SHP77 treated with DMSO at 0.1 percent for 48 hours (cell line): ENCODE data around the gene KCNH6.

ENCODE experiments used
- DNase-seq: peaks from one replicate; lab custom pipeline; 2025; lab: John Stamatoyannopoulos, UW

The KCNH6 gene, protein sequence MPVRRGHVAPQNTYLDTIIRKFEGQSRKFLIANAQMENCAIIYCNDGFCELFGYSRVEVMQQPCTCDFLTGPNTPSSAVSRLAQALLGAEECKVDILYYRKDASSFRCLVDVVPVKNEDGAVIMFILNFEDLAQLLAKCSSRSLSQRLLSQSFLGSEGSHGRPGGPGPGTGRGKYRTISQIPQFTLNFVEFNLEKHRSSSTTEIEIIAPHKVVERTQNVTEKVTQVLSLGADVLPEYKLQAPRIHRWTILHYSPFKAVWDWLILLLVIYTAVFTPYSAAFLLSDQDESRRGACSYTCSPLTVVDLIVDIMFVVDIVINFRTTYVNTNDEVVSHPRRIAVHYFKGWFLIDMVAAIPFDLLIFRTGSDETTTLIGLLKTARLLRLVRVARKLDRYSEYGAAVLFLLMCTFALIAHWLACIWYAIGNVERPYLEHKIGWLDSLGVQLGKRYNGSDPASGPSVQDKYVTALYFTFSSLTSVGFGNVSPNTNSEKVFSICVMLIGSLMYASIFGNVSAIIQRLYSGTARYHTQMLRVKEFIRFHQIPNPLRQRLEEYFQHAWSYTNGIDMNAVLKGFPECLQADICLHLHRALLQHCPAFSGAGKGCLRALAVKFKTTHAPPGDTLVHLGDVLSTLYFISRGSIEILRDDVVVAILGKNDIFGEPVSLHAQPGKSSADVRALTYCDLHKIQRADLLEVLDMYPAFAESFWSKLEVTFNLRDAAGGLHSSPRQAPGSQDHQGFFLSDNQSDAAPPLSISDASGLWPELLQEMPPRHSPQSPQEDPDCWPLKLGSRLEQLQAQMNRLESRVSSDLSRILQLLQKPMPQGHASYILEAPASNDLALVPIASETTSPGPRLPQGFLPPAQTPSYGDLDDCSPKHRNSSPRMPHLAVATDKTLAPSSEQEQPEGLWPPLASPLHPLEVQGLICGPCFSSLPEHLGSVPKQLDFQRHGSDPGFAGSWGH

DNA sequence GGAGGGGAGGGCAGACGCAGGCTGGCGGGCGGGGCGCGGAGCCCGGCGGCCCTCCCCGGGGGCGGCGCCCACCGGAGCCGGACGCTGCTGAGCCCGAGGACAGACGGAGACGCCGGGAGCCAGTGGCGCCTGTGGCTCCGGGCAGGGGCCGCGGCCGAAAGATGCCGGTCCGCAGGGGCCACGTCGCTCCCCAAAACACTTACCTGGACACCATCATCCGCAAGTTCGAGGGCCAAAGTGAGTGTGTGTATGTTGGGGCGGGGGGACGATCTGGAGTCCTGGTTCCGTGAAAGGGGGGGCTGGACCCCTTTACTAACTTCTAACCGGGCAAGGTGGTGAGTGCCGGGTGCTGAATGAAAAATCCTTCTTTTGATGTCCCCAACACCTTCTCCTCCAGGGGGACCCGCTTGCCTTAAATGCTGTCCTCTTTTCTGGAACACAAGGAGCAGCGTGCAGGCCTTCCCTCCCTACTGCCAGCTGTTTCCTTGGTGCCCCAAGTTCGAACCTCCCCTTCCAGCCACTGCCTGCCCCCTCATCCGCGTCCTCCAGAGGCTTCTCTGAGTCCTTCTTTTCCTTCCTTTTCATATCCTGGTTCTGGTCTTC is at the start of gene KCNH6:
Gene KCNH6 (plus strand): TSS at position 106 of the 603 bp plus-strand sequence. CDS start 56 bp downstream, at position 162.
- no peak for DNase-seq

DNA sequence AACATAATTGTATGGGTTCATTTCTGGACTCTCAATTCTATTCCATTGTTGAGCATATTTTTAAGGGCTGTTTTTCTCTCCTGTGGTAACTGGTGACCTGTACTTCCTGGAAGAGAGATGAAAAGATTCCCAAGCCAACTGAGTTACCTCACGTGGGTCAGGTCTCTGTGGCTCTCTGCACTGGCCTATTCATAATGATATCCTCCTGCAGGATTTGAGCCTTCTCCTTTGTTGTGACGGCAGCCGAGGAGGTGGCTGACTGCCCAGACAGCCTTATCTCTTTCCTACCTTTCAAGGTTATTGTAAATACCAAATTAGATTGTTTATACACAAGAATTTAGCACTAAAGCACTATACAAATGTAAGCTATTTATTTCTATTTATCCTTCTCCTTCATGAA is 49.0 kb upstream of the KCNH6 start:
- no peak for DNase-seq

DNA sequence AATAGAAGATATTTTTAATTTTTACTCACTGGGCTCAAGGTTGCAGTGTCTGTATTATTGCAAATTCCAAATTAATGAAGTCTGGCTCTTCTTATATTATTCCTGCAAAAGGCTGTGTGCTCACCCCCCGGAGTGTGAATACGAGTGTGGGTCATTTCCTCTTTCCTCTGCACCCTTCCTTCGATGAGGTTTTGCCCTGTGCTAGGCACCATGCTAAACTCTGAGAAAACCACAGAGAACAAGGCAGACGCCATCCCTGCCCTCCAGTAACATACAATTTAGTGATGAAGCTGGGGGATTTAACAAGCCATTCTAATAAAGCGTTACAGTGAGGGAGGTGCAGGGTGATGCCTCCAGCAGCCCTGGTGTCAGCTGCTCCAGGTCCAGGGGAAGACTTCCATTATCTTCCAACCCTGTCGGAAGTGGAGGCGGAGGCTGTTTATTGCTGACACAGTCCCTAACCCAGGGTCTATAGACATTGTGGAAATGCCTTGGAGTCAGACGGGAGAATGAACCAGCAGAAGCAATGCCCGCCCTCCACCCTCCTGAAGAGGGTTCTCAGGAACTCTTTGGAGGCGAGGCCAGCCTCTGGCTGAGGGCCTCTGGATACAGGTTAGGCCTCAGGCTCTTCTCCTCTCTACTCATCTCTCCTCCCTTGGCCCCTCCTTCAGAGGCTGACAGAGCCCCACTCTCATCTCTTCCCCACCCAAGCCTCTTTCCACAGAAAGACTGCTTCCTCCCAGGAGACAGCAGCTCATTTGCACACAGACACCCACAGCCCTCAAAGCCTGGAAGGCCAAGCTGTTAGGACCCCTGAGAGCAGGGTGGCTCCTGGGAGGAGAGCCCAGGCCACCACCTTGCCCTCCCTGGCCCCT is 48.3 kb upstream of the KCNH6 start:
- no peak for DNase-seq

DNA sequence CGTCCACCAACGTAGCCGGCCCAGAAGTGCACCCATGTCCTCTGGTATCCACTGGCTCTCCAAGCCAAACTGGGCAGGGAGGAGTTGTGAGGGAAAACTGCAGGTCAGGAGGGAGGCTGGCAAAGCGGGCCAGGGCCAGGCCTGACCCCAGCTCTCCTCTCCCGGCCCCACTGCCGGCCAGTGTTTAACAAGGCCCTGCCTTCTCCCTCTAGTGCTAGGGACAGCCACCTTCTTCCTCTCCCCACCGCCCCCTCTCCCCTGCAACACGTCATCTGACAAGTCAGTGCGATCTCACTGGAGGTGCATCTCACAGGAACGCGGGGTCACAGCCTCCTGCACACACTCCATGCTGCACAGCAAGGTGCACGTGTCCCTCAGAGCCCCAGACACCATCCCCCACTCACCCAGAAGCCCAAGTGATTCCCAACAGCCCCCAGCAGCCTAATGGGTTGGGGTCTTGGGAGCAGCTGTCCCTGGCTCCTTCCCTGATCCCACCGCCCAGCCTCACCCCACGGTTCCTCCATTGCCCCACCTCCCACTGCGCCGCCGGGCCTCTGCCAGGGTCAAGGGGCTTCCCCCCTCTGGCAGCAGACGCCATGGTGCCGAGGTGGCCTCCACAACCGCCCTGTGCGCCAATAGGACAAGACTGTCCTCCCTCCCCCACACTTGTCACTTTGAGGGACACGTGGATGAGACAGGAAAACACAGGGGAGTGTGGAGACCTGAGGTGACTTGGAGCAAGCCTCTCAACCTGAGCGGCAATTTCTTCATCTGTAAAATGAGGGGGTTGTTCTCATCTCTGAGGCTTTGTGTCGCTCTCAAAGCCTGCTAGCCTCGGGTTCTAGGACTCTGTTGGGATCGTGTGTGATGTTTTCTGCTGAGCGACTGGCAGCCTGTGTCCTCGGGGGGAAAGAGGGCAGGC is 47.4 kb upstream of the KCNH6 start:
- no peak for DNase-seq

DNA sequence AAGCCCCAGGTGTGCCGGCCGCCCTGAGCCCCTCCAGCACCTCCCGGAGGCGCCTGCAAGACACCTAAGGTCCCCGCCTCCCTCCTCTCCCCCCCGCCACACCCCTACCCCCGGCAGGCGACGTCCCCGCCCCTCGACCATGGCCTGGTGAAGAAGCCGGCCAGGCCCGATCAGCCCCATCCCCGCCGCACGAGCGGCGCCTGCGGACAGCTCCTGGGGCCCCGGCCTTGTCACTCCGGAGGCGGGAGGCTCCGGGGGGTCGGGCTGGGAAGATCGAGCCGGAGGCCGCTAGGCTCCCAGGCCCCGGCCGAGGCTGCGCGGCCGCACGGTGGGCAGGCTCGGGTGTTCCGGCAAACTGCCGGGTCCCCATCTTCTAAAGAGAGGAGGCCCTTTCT is 46.7 kb upstream of the KCNH6 start:
- DNase-seq = no peak

DNA sequence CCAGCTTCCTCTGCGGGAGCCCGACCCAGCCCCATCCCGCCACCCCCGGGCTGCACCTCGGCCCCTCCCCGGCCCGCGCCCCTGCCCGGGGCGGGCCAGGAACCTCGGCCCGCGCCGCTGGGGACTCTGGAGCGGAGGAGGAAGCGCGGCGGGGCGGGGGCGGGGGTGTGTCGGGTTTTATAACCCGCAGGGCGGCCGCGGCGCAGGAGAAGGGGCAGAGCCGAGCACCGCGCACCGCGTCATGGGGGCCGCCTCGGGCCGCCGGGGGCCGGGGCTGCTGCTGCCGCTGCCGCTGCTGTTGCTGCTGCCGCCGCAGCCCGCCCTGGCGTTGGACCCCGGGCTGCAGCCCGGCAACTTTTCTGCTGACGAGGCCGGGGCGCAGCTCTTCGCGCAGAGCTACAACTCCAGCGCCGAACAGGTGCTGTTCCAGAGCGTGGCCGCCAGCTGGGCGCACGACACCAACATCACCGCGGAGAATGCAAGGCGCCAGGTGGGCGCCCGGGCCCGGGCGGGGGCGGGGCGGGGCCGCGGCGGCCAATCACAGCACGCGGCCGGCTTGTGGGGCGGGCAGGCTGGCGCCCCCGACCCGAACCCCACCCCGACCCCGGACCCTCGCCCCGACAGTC is 46.2 kb upstream of the KCNH6 start, which contains the start of gene ACE:
Gene ACE (plus strand): TSS at position 208 of the 626 bp plus-strand sequence. CDS start 34 bp downstream, at position 242.
- DNase-seq = peak; percentile 35

DNA sequence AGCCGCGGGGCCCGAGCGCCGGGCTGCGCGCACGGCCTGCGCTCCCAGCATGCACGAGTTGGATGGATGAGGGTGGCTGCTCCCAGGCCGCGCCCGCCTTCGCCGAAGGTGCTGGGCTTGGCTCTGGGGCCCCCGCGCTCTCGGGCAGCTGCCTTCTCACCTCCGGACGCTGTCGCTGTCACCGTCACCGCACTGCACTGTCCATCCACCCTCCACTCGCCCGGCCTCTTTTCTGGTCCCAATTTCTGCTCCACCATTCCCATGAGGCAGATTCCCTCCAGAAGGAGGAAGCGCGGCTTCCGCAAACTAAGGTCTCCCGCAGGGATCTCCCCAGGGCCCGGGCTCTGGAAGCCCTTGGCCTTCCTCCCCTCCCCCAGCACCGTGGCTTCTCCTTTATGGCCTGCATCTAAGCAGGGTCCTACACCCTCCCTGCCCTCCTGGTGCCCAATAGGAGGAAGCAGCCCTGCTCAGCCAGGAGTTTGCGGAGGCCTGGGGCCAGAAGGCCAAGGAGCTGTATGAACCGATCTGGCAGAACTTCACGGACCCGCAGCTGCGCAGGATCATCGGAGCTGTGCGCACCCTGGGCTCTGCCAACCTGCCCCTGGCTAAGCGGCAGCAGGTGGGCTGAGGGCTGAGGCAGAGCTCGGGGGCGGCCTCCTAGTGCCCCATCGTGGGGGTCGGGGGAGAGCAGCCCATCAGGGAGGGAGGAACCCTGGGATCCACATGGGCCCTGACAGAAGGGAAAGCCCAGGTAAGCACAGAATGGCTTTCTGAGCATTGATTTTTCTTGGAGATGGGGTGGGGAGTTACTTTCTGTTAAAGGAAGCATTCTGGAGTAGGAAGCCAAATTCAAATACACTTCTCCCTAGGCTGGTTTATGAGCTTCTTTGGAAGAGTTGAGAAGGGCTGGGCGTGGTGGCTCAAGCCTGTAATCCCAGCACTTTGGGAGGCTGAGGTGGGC is 45.4 kb upstream of the KCNH6 start:
- no peak for DNase-seq

DNA sequence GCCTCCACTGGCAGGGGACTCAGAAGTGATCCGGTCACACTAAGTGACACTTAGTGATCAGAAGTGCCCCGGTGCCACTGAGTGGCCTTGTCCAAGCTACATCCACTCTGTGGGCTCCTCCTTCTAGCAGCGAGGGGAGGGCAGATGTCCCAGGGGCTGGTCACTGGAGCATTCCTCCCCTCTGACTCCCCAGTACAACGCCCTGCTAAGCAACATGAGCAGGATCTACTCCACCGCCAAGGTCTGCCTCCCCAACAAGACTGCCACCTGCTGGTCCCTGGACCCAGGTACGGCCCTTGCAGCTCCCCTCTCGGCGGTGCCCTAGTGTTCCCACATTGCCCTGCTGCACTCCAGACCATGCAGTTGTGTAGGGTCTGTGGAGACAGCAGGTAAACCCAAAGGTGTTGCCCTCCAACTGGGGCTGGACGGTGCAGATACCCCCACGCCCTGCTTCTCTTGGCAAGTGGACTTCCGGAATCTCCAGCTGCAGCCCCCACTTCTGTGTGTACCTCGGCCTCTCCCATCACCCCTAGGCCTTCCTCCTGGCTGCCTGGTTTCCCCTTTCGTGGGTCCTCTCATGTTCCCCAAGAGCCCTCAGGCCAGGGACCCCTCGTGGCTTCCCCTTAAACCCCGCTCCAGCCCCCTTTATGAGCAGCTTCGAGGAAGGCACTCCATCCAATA is 44.2 kb upstream of the KCNH6 start:
- peak; percentile 58 for DNase-seq

DNA sequence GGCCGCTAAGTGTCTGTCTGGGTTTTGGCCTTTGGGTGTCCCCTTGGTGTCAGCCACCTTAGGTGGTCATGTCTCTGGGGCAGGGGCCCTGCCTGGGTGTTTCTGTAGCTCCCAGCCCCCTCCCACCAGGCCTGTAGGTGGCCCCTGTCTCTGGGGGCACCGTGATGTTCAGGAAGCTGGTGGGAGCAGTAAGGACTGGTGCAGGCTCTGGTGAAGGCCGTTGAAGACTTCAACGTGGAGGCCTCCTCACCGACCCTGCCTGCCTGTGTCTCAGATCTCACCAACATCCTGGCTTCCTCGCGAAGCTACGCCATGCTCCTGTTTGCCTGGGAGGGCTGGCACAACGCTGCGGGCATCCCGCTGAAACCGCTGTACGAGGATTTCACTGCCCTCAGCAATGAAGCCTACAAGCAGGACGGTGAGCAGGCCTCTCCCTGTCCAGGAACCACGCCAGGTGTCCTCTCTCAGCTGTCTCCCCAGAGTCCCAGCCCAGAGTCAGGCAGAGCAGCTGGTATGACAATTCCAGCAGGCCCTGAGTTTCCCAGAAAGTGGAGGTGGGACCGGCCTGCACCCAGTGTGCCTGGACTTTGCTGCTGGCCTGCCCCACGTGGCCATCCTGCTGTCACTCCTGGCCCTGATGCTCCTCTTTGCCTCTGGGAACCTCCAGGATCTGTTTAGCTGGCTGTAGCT is 43.5 kb upstream of the KCNH6 start:
- peak; percentile 8 for DNase-seq

DNA sequence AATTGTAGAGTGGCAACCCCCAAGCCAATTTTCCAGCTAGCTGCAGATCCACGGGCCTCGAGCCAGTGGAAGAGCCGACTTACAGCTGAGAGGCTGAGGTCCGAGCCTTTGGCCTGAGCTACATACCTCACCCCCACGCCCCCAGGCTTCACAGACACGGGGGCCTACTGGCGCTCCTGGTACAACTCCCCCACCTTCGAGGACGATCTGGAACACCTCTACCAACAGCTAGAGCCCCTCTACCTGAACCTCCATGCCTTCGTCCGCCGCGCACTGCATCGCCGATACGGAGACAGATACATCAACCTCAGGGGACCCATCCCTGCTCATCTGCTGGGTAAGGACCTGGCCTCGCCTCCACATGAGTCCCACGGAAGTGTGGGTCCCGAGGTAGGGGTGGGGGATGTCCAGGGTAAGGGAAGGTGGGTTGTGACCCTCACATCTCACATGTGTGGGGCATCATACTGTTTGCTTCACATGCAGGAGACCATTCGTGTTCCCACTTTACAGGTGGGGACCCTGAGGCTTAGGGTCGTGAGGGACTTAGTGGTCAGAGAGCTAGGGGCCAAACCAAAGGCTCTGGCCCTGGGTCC is 42.9 kb upstream of the KCNH6 start:
- DNase-seq = no peak

DNA sequence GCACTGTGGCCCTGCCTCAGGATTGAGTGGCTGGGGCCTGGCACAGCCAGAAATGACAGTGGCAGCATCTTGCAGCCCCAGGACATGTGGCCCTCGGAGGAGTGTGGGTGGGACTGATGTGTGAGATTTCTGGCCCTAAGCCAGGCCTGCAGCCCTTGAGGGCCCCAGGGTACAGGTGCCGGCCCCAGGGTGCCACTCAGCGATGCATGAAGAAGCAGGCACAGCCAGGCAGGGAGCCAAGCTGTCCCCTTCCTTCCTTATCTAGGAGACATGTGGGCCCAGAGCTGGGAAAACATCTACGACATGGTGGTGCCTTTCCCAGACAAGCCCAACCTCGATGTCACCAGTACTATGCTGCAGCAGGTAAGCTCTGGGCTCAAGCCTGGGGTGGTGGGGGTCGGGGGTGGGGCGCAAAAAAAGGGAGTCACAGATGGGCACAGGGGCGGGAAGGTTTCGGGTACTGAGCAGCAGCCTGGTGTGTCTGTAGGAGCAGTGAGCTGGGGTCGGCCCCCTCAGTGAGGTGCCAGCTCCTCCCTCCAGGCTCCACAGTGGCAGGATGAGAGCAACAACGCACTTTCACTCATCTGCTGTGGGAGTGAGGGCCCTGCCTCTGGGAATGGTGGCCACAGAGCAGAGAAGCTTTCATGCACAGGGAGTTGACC is 42.2 kb upstream of the KCNH6 start:
- DNase-seq = no peak

DNA sequence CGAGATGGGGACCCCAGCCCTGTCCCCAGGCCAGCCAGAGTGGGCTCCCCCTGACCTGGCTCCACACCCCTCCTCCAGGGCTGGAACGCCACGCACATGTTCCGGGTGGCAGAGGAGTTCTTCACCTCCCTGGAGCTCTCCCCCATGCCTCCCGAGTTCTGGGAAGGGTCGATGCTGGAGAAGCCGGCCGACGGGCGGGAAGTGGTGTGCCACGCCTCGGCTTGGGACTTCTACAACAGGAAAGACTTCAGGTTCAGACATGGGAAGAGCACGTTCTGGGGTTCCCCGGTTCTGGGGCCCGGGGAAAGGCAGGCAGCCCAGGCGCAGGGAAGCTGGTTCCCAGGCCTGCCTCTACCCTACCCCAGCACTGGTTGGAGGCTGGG is 41.7 kb upstream of the KCNH6 start:
- no peak for DNase-seq

DNA sequence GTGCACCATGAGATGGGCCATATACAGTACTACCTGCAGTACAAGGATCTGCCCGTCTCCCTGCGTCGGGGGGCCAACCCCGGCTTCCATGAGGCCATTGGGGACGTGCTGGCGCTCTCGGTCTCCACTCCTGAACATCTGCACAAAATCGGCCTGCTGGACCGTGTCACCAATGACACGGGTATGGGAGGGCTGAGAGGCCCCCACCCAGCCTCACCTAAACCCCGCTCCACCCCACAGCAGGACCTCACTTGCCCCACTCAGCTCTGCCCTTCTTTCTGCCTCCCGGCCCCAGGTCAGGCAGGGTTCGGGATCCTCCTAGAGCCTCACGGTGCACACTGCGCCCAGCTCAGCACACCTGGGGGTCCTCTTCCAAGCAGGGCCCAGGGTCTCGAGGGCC is 40.6 kb upstream of the KCNH6 start:
- DNase-seq = no peak

DNA sequence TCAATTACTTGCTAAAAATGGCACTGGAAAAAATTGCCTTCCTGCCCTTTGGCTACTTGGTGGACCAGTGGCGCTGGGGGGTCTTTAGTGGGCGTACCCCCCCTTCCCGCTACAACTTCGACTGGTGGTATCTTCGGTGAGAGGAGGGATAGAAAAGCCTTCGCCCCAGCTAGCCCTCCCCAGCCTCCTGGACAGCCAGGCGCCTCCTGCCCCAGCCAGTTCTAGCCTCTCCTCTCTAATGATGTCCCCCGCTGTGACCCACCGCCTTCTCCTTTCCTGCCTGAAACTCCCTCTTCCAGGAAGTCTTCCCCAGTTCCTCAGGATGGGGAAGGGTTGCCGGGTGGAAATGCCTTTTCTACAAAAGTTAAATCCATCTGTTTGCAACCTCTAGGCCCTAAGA is 40.1 kb upstream of the KCNH6 start:
- DNase-seq = no peak

DNA sequence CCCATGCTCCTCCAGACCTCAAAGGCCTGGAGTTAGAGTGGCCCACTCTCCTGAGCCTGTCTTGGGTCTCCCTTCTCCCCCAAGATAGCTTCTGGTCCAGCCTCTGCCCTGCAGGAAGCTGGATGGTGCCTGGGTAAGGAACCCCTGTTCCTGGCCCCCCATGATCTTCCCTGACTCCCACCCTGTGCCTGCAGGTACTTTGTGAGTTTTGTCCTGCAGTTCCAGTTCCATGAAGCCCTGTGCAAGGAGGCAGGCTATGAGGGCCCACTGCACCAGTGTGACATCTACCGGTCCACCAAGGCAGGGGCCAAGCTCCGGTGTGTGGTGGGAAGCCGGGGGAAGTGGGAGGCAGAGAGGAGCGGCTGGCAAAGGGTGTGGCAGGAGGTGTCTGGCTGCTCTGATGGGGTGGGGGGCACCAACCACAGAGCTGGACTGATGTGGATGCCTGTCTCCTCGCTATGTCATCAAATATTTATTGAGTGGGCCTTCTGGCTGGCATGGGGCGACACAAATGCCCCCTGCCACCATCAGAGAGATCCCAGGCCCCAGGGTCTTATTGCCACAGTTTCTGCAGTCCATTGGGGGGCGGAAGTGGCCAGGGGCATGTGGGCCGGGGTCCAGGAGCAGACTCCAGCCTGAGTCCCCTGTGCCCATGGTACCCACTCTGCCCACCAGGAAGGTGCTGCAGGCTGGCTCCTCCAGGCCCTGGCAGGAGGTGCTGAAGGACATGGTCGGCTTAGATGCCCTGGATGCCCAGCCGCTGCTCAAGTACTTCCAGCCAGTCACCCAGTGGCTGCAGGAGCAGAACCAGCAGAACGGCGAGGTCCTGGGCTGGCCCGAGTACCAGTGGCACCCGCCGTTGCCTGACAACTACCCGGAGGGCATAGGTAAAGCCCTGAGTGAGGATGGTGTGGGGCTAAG is 39.2 kb upstream of the KCNH6 start:
- DNase-seq = no peak
